Neural cell (in vitro differentiated cells): ENCODE measurements around the gene USH1C. TPM values are rescaled to one million over a fixed set of nuclear protein-coding genes. Genes with fewer than 3 reads are reported as not detected.

Experiments used
- H2AFZ ChIP-seq: fragments of 200-600, 300-800 bp; sonication (generic), shearing (Covaris generic); 2 replicates; pipeline ENCODE4 v1.6.0; 2014; ENCODE audit warnings: low read depth, mild to moderate bottlenecking, antibody characterized with exemption, low read length, moderate library complexity
- H3F3A ChIP-seq: fragments of 200-600 bp; shearing (Covaris generic); 2 replicates; pipeline ENCODE4 v1.6.1; 2016; ENCODE audit warnings: mild to moderate bottlenecking, moderate library complexity, mixed read lengths, antibody characterized with exemption, low read length; ENCODE audit not compliant: insufficient read depth, poor library complexity, severe bottlenecking
- H3K27ac ChIP-seq: fragments of 200-600, 300-800 bp; sonication (generic), shearing (Covaris generic); 2 replicates; pipeline ENCODE4 v1.5.1; 2014; ENCODE audit warnings: mild to moderate bottlenecking, low read length, moderate library complexity
- H3K27me3 ChIP-seq: fragments of 300-800, 200-600 bp; sonication (generic), shearing (Covaris generic); 2 replicates; pipeline ENCODE4 v1.6.0; 2014; ENCODE audit warnings: mild to moderate bottlenecking, low read depth, low read length, moderate library complexity; ENCODE audit not compliant: insufficient read depth
- H3K36me3 ChIP-seq: fragments of 300-800, 200-600 bp; sonication (generic), shearing (Covaris generic); 2 replicates; pipeline ENCODE4 v1.5.1; 2014; ENCODE audit warnings: mild to moderate bottlenecking, antibody characterized with exemption, low read length, moderate library complexity; ENCODE audit not compliant: insufficient read depth
- H3K4me2 ChIP-seq: fragments of 300-800, 200-600 bp; sonication (generic), shearing (Covaris generic); 2 replicates; pipeline ENCODE4 v1.6.0; 2014; ENCODE audit warnings: mild to moderate bottlenecking, low read length
- H3K4me3 ChIP-seq: fragments of 300-800, 200-600 bp; sonication (generic), shearing (Covaris generic); 2 replicates; pipeline ENCODE4 v1.5.1; 2014; ENCODE audit warnings: mild to moderate bottlenecking, low read length, moderate library complexity
- H3K79me2 ChIP-seq: fragments of 200-600 bp; shearing (Covaris generic); replicated peaks from 2 replicates; pipeline ENCODE4 v1.6.0; 2014; ENCODE audit warnings: mild to moderate bottlenecking, low read length, moderate library complexity; ENCODE audit not compliant: insufficient read depth
- H3K9ac ChIP-seq: fragments of 300-800, 200-600 bp; sonication (generic), shearing (Covaris generic); 2 replicates; pipeline ENCODE4 v1.6.1; 2016; ENCODE audit warnings: mild to moderate bottlenecking, low read length, mixed read lengths
- H3K9me2 ChIP-seq: fragments of 200-600 bp; shearing (Covaris generic); 2 replicates; pipeline ENCODE4 v1.6.1; 2016; ENCODE audit warnings: mild to moderate bottlenecking, low read length, mixed read lengths; ENCODE audit not compliant: insufficient read depth
- H3K9me3 ChIP-seq: fragments of 200-600, 300-800 bp; sonication (generic), shearing (Covaris generic); 2 replicates; pipeline ENCODE4 v1.6.1; 2016; ENCODE audit warnings: mild to moderate bottlenecking, mixed run types, low read length, moderate library complexity, mixed read lengths
- H4K20me1 ChIP-seq: fragments of 200-600 bp; shearing (Covaris generic); 2 replicates; pipeline ENCODE4 v1.6.1; 2016; ENCODE audit warnings: mild to moderate bottlenecking, mixed run types; ENCODE audit not compliant: insufficient read depth
- CTCF ChIP-seq: fragments of 450-650 bp; IDR thresholded peaks from 2 replicates; pipeline ENCODE4 v1.5.1; 2014; ENCODE audit warnings: antibody characterized with exemption, mild to moderate bottlenecking, moderate library complexity; ENCODE audit not compliant: poor library complexity, severe bottlenecking
- EP300 ChIP-seq: fragments of 450-650 bp; conservative IDR thresholded peaks from 2 replicates; pipeline ENCODE4 v1.6.1; 2014; ENCODE audit warnings: antibody characterized with exemption, mild to moderate bottlenecking, moderate library complexity; ENCODE audit not compliant: poor library complexity, severe bottlenecking
- EZH2 ChIP-seq: fragments of 200-600, 300-800 bp; shearing (Covaris generic), sonication (generic); IDR thresholded peaks from 2 replicates; pipeline ENCODE4 v1.6.1; 2014; ENCODE audit warnings: antibody characterized with exemption, low read length, borderline replicate concordance, mild to moderate bottlenecking; ENCODE audit not compliant: insufficient read depth, poor library complexity, severe bottlenecking
- MXI1 ChIP-seq: fragments of 450-650 bp; conservative IDR thresholded peaks from 2 replicates; pipeline ENCODE4 v1.6.1; 2014; ENCODE audit warnings: antibody characterized with exemption, mild to moderate bottlenecking; ENCODE audit not compliant: poor library complexity, severe bottlenecking
- POLR2AphosphoS5 ChIP-seq: IDR thresholded peaks from 2 replicates; pipeline ENCODE4 v1.6.1; 2012
- RAD21 ChIP-seq: fragments of 450-650 bp; conservative IDR thresholded peaks from 2 replicates; pipeline ENCODE4 v1.6.1; 2014; ENCODE audit warnings: antibody characterized with exemption, mild to moderate bottlenecking, moderate library complexity
- REST ChIP-seq: IDR thresholded peaks from 2 replicates; pipeline ENCODE4 v1.6.1; 2012; ENCODE audit warnings: borderline replicate concordance
- SMC3 ChIP-seq: fragments of 450-650 bp; conservative IDR thresholded peaks from 2 replicates; pipeline ENCODE4 v1.6.1; 2014; ENCODE audit warnings: antibody characterized with exemption, mild to moderate bottlenecking, moderate library complexity; ENCODE audit not compliant: poor library complexity
- TAF1 ChIP-seq: IDR thresholded peaks from 2 replicates; pipeline ENCODE4 v1.6.1; 2012; ENCODE audit warnings: low read depth
- polyA plus RNA-seq: library from polyadenylated mRNA; depleted of rRNA; stranded (reverse); fragments of >200 nt; gene quantifications from 2 replicates; pipeline ENCODE4 v1.2.3, GENCODE V29; 2014

The USH1C gene
- polyA plus RNA-seq, 1 donor from 2014 or later, result 0.67 TPM

- no peaks in the 10 kb centered on the region for H3K36me3 ChIP-seq
- H3F3A ChIP-seq, result no peaks in the 10 kb centered on the region
- no peaks in the 10 kb centered on the region for H3K9me2 ChIP-seq
- no peaks in the 10 kb centered on the region for H3K27me3 ChIP-seq
- no peak overlapping the region for H3K4me2 ChIP-seq
- H2AFZ ChIP-seq, result no peak overlapping the region
- no peaks in the 10 kb centered on the region for H4K20me1 ChIP-seq
- H3K27ac ChIP-seq, result no peak overlapping the region
- no peak overlapping the region for H3K9ac ChIP-seq
- no peaks in the 10 kb centered on the region for H3K79me2 ChIP-seq
- H3K4me3 ChIP-seq, result no peak overlapping the region
- TF ChIP-seq EP300 (no peak), MXI1 (no peak), EZH2 (no peak), CTCF (no peak), TAF1 (no peak), RAD21 (no peak), POLR2AphosphoS5 (no peak), SMC3 (no peak), REST (no peak)
- no peaks in the 10 kb centered on the region for H3K9me3 ChIP-seq
Observed at GRCh38 chr11:17446482-17446881, 97.7 kb downstream of the USH1C start.

GRCh38 chr11:17445240-17445795 is 98.9 kb downstream of the USH1C start:
- Histone ChIP-seq H3K27ac (no peak overlapping the region), H3K4me2 (no peak overlapping the region), H2AFZ (no peak overlapping the region), H3K9ac (no peak overlapping the region), H3K79me2 (no peaks in the 10 kb centered on the region), H3K4me3 (no peak overlapping the region), H3K36me3 (no peaks in the 10 kb centered on the region), H3F3A (no peaks in the 10 kb centered on the region), H4K20me1 (no peaks in the 10 kb centered on the region), H3K9me3 (no peaks in the 10 kb centered on the region), H3K27me3 (no peaks in the 10 kb centered on the region), H3K9me2 (no peaks in the 10 kb centered on the region)
- no peak for TF ChIP-seq SMC3
- TF ChIP-seq POLR2AphosphoS5, result no peak
- no peak for TF ChIP-seq RAD21
- no peak for TF ChIP-seq TAF1
- no peak for TF ChIP-seq REST
- no peak for TF ChIP-seq CTCF
- no peak for TF ChIP-seq EP300
- no peak for TF ChIP-seq EZH2
- no peak for TF ChIP-seq MXI1
